Testis (tissue), 2 donors: ENCODE results near the gene PROZ.

Experiments
- POLR2A ChIP-seq: fragments of 450-650 bp; IDR thresholded peaks from one replicate; pipeline ENCODE4 v1.6.1; 2017; ENCODE audit warnings: antibody characterized with exemption, mild to moderate bottlenecking, moderate library complexity
- TF ChIP-seq, protein P1 (sequence below), 3 experiments: fragments of 450-650 bp in 2 of 3; fragments of 200-600 bp in 1 of 3; sonication (generic) in 1 of 3; IDR thresholded peaks; one replicate each; pipeline ENCODE4 v1.5.1; 2016 to 2019; ENCODE audit warnings: antibody characterized with exemption in 3 of 3, mild to moderate bottlenecking in 2 of 3, moderate library complexity in 1 of 3

- TF ChIP-seq, protein P1, sequence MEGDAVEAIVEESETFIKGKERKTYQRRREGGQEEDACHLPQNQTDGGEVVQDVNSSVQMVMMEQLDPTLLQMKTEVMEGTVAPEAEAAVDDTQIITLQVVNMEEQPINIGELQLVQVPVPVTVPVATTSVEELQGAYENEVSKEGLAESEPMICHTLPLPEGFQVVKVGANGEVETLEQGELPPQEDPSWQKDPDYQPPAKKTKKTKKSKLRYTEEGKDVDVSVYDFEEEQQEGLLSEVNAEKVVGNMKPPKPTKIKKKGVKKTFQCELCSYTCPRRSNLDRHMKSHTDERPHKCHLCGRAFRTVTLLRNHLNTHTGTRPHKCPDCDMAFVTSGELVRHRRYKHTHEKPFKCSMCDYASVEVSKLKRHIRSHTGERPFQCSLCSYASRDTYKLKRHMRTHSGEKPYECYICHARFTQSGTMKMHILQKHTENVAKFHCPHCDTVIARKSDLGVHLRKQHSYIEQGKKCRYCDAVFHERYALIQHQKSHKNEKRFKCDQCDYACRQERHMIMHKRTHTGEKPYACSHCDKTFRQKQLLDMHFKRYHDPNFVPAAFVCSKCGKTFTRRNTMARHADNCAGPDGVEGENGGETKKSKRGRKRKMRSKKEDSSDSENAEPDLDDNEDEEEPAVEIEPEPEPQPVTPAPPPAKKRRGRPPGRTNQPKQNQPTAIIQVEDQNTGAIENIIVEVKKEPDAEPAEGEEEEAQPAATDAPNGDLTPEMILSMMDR (IDR thresholded peaks at IDR 0.05) = no peak
- no peak for TF ChIP-seq POLR2A
Measured at GRCh38 chr13:113120300-113121182, 37.9 kb upstream of the PROZ start.
